GM18873 (cell line): ENCODE results near the gene NUMB.

ENCODE experiments used
- ATAC-seq: cut with Tn5 transposase; IDR thresholded peaks from one replicate; pipeline ENCODE4 v1.9.1; 2021; ENCODE audit warnings: mild to moderate bottlenecking, moderate library complexity, moderate number of reproducible peaks; ENCODE audit not compliant: unreplicated experiment, low FRiP score

Gene NUMB

DNA sequence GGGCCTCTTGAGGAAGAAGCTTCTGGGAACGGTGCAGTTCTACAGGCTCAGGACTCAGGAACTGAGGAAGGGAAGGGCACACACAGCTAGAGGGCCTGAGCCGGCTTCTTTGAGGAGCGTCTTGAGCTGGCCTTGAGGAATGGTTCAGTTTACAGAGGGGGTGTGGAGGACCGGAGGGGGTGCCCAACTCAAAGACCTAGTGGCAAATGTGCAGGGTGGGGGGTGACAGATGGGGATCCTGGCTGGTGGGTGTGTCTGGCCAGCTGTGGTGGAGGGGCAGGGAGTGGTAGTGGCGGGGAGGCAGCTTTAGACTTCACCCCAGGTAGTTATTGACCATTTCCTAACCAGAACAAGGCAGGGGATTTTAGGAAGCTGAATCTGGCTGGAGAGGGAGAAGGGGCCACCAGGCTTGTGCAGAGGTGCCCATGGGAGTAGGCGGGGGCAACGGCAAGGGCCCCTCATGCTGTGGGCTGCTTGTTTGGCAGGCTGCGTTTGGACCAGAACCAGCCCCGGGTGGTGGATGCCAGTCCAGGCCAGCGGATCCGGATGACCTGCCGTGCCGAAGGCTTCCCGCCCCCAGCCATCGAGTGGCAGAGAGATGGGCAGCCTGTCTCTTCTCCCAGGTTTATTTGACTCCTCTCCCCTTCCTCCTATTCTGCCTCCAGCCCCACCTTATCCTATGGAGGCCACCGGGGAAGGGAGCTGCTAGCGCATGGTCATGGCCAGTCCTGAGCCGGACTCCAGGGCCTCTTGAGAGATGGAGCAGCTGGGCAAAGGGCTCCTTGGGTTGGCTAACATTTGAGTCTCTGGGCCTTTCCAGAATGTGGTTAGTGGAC lies 193.2 kb downstream of the NUMB start:
- ATAC-seq = no peak

- ATAC-seq = no peak
Measured at GRCh38 chr14:73264080-73264884, 194.1 kb downstream of the NUMB start.

DNA sequence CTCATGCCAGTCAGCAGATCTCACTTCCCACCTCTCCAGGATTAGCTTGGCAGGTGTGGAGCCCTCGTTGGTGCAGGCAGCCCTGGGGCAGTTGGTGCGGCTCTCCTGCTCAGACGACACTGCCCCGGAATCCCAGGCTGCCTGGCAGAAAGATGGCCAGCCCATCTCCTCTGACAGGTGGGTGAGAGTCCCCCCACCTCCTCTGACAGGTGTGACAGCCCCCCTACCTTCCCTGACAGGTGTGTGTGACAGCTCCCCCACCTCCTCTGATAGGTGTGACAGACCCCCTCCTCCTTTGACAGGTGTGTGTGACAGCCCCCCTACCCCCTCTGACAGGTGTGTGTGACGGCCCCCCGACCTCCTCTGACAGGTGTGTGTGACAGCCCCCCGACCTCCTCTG lies 194.7 kb downstream of the NUMB start:
- ATAC-seq = no peak

DNA sequence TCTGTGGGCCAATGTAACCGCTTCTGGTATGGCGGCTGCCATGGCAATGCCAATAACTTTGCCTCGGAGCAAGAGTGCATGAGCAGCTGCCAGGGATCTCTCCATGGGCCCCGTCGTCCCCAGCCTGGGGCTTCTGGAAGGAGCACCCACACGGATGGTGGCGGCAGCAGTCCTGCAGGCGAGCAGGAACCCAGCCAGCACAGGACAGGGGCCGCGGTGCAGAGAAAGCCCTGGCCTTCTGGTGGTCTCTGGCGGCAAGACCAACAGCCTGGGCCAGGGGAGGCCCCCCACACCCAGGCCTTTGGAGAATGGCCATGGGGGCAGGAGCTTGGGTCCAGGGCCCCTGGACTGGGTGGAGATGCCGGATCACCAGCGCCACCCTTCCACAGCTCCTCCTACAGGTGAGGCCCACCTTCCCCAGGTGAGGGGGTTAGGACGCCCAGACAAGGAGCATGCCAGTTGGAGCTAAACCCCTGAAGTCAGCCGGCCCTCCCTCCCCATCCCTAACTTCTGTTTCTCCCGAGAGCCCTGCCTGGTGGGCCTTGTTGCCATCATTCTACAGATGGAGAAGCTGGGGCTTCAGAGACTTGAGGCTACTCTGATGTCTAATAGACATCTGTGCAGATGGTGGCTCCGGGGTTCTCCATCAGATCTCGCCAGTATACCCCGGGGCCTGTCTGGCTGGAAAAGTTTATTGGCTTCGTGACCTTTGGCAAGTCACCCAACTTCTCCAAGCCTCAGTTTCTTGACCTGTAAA lies 195.7 kb downstream of the NUMB start:
- no peak for ATAC-seq

DNA sequence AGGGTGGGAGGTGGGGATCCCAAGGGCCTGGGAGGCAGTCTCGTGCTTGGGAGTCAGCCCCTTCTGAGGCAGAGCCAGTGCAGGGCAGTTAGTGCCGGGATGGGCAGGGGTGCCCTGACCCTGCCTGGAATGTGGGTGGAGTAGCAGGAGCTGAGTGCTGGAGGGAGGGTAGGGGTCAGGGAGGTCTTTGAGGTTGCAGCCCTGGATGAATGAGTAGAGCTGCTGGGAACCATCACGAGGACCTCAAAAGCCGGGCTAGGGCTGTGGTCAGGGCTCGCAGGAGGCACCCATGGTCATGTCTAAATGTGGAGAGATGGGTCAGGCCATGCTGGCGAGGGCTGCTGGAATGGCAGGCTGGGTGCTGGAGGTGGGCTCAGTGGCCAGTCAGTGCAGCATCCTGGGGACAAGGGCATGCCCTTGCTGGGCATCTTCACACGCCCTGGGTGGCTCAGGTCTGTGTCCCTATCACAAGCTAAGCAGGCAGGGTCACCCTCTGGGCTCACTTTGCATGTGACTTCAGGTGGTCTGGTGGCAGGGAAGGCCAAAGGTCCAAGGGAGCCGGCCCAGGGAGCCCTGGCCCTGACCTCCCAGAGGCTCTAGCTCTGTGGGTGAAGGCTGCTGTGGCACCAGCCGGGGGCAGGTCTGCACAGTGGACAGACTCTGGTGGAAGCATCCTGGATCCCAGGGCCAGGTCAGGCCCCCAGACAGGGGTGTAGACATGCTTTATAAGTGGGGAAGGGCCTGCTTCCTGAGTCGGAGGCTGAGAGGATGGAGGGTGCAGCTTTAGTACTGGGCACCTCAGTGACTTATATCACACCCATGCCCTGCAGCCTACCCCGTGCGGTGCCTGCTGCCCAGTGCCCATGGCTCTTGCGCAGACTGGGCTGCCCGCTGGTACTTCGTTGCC lies 196.6 kb downstream of the NUMB start:
- ATAC-seq = no peak

DNA sequence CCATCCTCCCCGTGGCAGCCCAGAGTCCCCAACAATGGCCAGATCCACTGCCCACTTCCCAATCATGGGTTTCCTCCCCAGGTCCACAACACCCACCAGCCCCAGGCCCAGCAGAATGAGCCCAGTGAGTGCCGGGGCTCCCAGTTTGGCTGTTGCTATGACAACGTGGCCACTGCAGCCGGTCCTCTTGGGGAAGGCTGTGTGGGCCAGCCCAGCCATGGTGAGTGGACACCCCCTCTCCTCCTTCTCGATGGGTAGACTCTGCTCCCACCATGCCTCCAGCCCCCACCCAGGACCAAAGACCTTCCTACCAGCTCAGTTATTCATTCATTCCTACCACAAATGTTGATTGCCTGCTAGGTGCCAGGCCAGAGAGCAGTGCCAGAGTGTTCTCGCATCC lies 197.3 kb downstream of the NUMB start:
- ATAC-seq = no peak

- ATAC-seq = no peak
Measured at GRCh38 chr14:73260574-73260973, 197.8 kb downstream of the NUMB start.

GRCh38 chr14:73259837-73260236 lies 198.5 kb downstream of the NUMB start:
- ATAC-seq = no peak

DNA sequence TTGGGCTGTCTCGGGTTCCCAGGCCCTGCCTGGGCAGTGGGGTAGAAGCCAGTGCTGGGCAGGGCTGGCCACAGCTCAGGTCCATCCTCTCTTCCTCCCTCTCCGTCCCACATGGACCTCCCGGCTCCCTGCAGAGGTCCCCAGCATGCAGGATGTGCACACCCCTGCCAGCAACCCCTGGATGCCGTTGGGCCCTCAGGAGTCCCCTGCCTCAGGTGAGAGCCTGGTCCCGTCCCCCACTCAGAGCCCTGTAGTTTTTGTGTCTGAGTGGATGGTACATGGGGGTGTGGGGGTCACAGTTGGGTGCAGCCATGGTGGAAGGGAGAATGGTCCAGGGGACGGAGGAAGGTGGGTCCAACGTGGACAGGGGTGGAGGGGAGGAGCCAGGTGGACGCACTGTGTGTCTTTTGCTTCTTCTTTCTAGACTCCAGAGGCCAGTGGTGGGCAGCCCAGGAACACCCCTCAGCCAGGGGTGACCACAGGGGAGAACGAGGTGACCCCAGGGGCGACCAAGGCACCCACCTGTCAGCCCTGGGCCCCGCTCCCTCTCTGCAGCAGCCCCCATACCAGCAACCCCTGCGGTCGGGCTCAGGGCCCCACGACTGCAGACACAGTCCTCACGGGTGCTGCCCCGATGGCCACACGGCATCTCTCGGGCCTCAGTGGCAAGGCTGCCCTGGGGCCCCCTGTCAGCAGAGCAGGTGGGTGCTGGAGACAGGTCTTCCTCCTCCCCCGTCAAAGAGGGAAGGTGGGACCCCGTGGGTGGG lies 199.3 kb downstream of the NUMB start:
- ATAC-seq = no peak

- ATAC-seq = no peak
Measured at GRCh38 chr14:73258076-73258475, 200.3 kb downstream of the NUMB start.

DNA sequence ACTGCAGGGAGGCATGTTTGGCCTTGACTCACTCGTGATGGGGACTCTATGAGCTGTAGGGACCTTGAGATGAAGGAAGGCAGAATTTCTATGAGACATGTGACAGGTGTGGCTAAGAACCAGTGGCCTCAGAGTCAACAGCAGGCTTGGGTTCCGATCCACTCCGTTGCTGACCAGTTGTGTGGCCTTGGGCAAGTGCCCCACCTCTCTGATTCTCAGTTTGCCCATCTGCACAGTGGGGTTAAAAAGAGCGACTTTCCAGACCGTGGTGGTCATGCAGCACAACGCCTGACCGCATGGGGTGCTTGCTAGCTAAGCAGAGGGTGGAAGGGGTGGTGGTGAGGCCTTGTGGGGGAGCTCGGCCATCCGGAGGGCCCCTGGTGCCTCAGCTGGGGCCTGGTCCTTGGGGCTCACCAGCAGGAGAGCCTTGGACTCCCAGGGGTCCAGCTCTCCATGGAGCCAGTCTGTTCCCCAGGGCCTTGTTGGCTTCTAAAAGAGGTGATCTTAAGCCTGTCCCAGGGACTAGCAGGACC lies 202.6 kb downstream of the NUMB start:
- ATAC-seq = no peak

DNA sequence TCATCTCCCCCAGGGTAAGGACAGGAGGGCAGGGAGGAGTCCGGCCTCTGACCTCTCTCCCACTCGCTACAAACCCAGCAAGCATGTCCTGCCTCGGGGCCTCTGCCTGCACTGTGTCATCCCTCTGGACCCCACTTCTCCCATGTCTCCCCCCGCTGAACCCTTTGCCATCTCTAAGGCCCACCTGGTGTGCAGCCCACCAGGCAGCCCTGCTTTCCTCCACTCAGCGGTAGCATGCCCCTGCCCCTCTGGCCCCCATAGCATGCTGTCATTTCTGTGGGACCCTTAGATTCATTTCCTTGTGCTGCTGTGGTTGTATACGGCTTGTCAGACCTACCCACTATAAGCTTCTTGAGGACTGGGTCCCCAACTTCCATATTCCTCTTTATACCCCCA lies 203.3 kb downstream of the NUMB start:
- ATAC-seq = no peak

GRCh38 chr14:73254247-73255004 lies 203.9 kb downstream of the NUMB start:
- no peak for ATAC-seq

- ATAC-seq = no peak
Measured at GRCh38 chr14:73253721-73254120, 204.6 kb downstream of the NUMB start.

GRCh38 chr14:73253323-73253610 lies 205.1 kb downstream of the NUMB start:
- ATAC-seq = no peak

- no peak for ATAC-seq
Measured at GRCh38 chr14:73252491-73253322, 205.6 kb downstream of the NUMB start.

- no peak for ATAC-seq
Measured at GRCh38 chr14:73251516-73252215, 206.7 kb downstream of the NUMB start.
